Measurements from ENCODE around the gene STXBP6. TPM values are rescaled to one million over a fixed set of nuclear protein-coding genes. Genes with fewer than 3 reads are reported as not detected.

The STXBP6 gene
- total and polyA plus RNA-seq, 2 of the 13 experiments (the other 11 are each of a cell fraction or from before 2014, with no cell fraction given) = 35.3 to 42.8 TPM

GRCh38 chr14:24838945-24839616 lies 210.9 kb downstream of the STXBP6 start (continued):
- 0 out of 2 replicates have a peak, but pooled peaks have one; percentile 23 for TF ChIP-seq PATZ1 (CRISPR knock-in tag; IDR thresholded peaks at IDR 0.05)
- 0 out of 2 replicates have a peak, but pooled peaks have one; percentile 38 for TF ChIP-seq ZNF557 (CRISPR knock-in tag; IDR thresholded peaks at IDR 0.05)
- peak; percentile 6; the same call in 1 of the 2 replicates for TF ChIP-seq NCOA1 (CRISPR knock-in tag; IDR thresholded peaks at IDR 0.05)
- no peak for TF ChIP-seq MED1 (CRISPR knock-in tag; IDR thresholded peaks at IDR 0.05)
- TF ChIP-seq MTF2 (CRISPR knock-in tag; IDR thresholded peaks at IDR 0.05; ENCODE audit: borderline replicate concordance) = 0 out of 2 replicates have a peak, but pooled peaks have one; percentile 25
- no peak for TF ChIP-seq ZNF597 (CRISPR knock-in tag; IDR thresholded peaks at IDR 0.05)
- TF ChIP-seq RFX1 (IDR thresholded peaks at IDR 0.05) = no peak
- peak; percentile 88; the same call in 1 of the 2 replicates for TF ChIP-seq SSRP1 (CRISPR knock-in tag; IDR thresholded peaks at IDR 0.05)
- TF ChIP-seq KMT2B (CRISPR knock-in tag; IDR thresholded peaks at IDR 0.05) = peak; percentile 32; the same call in 1 of the 2 replicates
- TF ChIP-seq THYN1 (CRISPR knock-in tag; IDR thresholded peaks at IDR 0.05; ENCODE audit: borderline replicate concordance, low read depth) = no peak
- TF ChIP-seq ZNF777 (CRISPR knock-in tag; IDR thresholded peaks at IDR 0.05) = 0 out of 2 replicates have a peak, but pooled peaks have one; percentile 11
- TF ChIP-seq THAP11 (CRISPR knock-in tag; IDR thresholded peaks at IDR 0.05) = peak; percentile 37; the same call in 1 of the 2 replicates
- TF ChIP-seq BRCA1 (CRISPR knock-in tag; IDR thresholded peaks at IDR 0.05) = no peak
- TF ChIP-seq CEBPG (CRISPR knock-in tag; IDR thresholded peaks at IDR 0.05) = 0 out of 2 replicates have a peak, but pooled peaks have one; percentile 14
- TF ChIP-seq ZNF629 (CRISPR knock-in tag; conservative IDR thresholded peaks at IDR 0.05) = no peak
- TF ChIP-seq TBX3 (IDR thresholded peaks at IDR 0.05; ENCODE audit: borderline replicate concordance) = no peak
- TF ChIP-seq HNRNPUL1 (IDR thresholded peaks at IDR 0.05; ENCODE audit: low read depth, low read length) = no peak
- no peak for TF ChIP-seq REL (CRISPR knock-in tag; conservative IDR thresholded peaks at IDR 0.05)
- TF ChIP-seq ZNF746 (CRISPR knock-in tag; IDR thresholded peaks at IDR 0.05) = no peak
- peak; percentile 83; the same call in 1 of the 2 replicates for TF ChIP-seq SNAI1 (CRISPR knock-in tag; IDR thresholded peaks at IDR 0.05; ENCODE audit: borderline replicate concordance)
- 0 out of 2 replicates have a peak, but pooled peaks have one; percentile 62 for TF ChIP-seq ZNF20 (CRISPR knock-in tag; IDR thresholded peaks at IDR 0.05)
- peak; percentile 20; the same call in 1 of the 2 replicates for TF ChIP-seq ZNF12 (CRISPR knock-in tag; IDR thresholded peaks at IDR 0.05)
- TF ChIP-seq WIZ (CRISPR knock-in tag; IDR thresholded peaks at IDR 0.05) = no peak
- TF ChIP-seq POLR2AphosphoS2 (IDR thresholded peaks at IDR 0.05; ENCODE audit: low read depth, low read length) = no peak
- 0 out of 2 replicates have a peak, but pooled peaks have one; percentile 7 for TF ChIP-seq LRRFIP1 (CRISPR knock-in tag; conservative IDR thresholded peaks at IDR 0.05)
- no peak for TF ChIP-seq ZNF451 (CRISPR knock-in tag; IDR thresholded peaks at IDR 0.05)

Data from HepG2 (cell line).